Kidney (tissue), 14 donors: ENCODE results near the gene CNTRL. TPM values are rescaled to one million over a fixed set of nuclear protein-coding genes. Genes with fewer than 3 reads are reported as not detected.

Source experiments
- DNase-seq, 5 donors: peaks; one replicate each; pipeline ENCODE4 v3.0.0-alpha.2; 2013 to 2020
- FAIRE-seq: peaks from 2 replicates; lab custom pipeline; 2012; peaks lifted over from hg19 to GRCh38; lab: Jason Lieb, UNC
- H3K27ac ChIP-seq, 2 donors: one replicate each; pipeline ENCODE4 v1.7.0; 2013; ENCODE audit warnings: low read depth in 2 of 2, low read length in 2 of 2, inconsistent platforms in 1 of 2
- H3K27me3 ChIP-seq: one replicate; pipeline ENCODE4 v1.7.1; 2013; ENCODE audit warnings: low read length, inconsistent platforms; ENCODE audit not compliant: control insufficient read depth, insufficient read depth
- H3K36me3 ChIP-seq, 3 donors: one replicate each; pipeline versions ENCODE4 v1.7.0 to v1.7.1; 2013; ENCODE audit warnings: low read length in 3 of 3, control low read depth in 1 of 3, inconsistent platforms in 1 of 3; ENCODE audit not compliant: insufficient read depth in 3 of 3, control insufficient read depth in 2 of 3
- H3K4me1 ChIP-seq, 3 donors: one replicate each; pipeline versions ENCODE4 v1.7.0 to v1.7.1; 2013; ENCODE audit warnings: low read length in 3 of 3, inconsistent platforms in 1 of 3, low read depth in 1 of 3; ENCODE audit not compliant: control insufficient read depth in 2 of 3, insufficient read depth in 2 of 3
- H3K4me3 ChIP-seq, 3 donors: one replicate each; pipeline versions ENCODE4 v1.7.0 to v1.8.1; 2013; ENCODE audit warnings: low read length in 3 of 3, control low read depth in 1 of 3, inconsistent platforms in 1 of 3
- H3K9ac ChIP-seq, 3 donors: one replicate each; pipeline versions ENCODE4 v1.7.0 to v1.7.1; 2013; ENCODE audit warnings: low read length in 3 of 3, control low read depth in 1 of 3, inconsistent platforms in 1 of 3
- H3K9me3 ChIP-seq, 3 donors: one replicate each; pipeline versions ENCODE4 v1.7.0 to v1.7.1; 2013; ENCODE audit warnings: low read length in 3 of 3, control low read depth in 1 of 3, inconsistent platforms in 1 of 3; ENCODE audit not compliant: control insufficient read depth in 2 of 3, insufficient read depth in 1 of 3
- intact Hi-C: fragments of 100-400 bp; cut with DNase I; formaldehyde crosslinking; loops from one replicate; pipeline ENCODE4 v1.11.1; 2022
- polyA plus RNA-seq: library from polyadenylated mRNA; stranded (reverse); fragments of 350-450 nt; fragmentation: Illumina TruSeq; extraction: RNeasy Lipid Tissue Mini Kit (QIAGEN cat#74804); gene quantifications from one replicate; pipeline ENCODE4 v1.2.3, GENCODE V29; 2014; ENCODE audit warnings: low read depth, low replicate concordance; ENCODE audit not compliant: insufficient read depth
- total RNA-seq: library from RNA; stranded (reverse); fragmentation: NEBNext Ultra II Directional; extraction: Animal tissue kit (Norgen Biotek cat#: 25700); gene quantifications from one replicate; pipeline ENCODE4 v1.2.1, GENCODE V29; 2021
- TF ChIP-seq, protein P1 (sequence below): IDR thresholded peaks from 3 replicates; pipeline ENCODE4 v1.5.1; 2012; ENCODE audit warnings: mild to moderate bottlenecking, moderate library complexity, borderline replicate concordance; ENCODE audit not compliant: insufficient read depth; ENCODE audit errors: extremely low read depth
- donor health status: control.
- donor health status: control.
- donor health status: control.
- donor health status: control.
- donor health status: control.
- donor health status: DM: yes; HTN: yes; CAD: no.
- donor health status: Normal renal cell carcinoma (clear cell type).

The CNTRL gene
- total and polyA plus RNA-seq, 2 donors from 2014 or later: 3.4 to 17.7 TPM

DNA sequence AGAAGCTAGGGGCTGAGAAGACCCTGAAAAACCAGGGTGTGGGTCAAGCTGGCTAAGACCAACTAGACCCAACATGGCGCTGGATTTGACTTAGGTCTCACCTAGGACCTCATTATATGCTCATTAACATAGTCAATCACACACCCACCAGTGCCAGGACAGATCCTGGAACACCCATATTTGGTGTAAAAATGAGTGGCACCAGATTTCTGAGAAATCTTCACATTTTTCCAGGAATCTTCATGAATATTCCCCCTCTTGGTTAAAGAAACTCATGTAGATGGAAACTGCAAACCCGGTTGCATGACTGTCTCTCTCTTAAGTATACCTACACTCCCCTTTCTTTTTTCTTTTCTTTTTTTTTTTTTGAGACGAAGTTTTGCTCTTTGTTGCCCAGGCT is 144.8 kb downstream of the CNTRL start:
- FAIRE-seq (no peak), DNase-seq (no peak)
- TF ChIP-seq, protein P1, sequence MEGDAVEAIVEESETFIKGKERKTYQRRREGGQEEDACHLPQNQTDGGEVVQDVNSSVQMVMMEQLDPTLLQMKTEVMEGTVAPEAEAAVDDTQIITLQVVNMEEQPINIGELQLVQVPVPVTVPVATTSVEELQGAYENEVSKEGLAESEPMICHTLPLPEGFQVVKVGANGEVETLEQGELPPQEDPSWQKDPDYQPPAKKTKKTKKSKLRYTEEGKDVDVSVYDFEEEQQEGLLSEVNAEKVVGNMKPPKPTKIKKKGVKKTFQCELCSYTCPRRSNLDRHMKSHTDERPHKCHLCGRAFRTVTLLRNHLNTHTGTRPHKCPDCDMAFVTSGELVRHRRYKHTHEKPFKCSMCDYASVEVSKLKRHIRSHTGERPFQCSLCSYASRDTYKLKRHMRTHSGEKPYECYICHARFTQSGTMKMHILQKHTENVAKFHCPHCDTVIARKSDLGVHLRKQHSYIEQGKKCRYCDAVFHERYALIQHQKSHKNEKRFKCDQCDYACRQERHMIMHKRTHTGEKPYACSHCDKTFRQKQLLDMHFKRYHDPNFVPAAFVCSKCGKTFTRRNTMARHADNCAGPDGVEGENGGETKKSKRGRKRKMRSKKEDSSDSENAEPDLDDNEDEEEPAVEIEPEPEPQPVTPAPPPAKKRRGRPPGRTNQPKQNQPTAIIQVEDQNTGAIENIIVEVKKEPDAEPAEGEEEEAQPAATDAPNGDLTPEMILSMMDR: no peak
- Histone ChIP-seq H3K9ac (no peak overlapping the region), H3K27me3 (no peaks in the 10 kb centered on the region), H3K4me3 (no peak overlapping the region), H3K36me3 (no peaks in the 10 kb centered on the region), H3K9me3 (no peaks in the 10 kb centered on the region), H3K4me1 (peaks cover 0 to 7% (median 2%) of the 10 kb centered on the region in 3 donors), H3K27ac (no peak overlapping the region)
- intact Hi-C loops: loop anchor here (10.0 kb wide), 1 partner anchor 175 kb away; no protein-coding TSS in a partner anchor

GRCh38 chr9:121220996-121221663 is 146.4 kb downstream of the CNTRL start:
- intact Hi-C loops: no loop called here
- Histone ChIP-seq H3K4me1 (peaks cover 0 to 7% (median 2%) of the 10 kb centered on the region in 3 donors), H3K4me3 (no peak overlapping the region), H3K9ac (no peak overlapping the region), H3K27ac (no peak overlapping the region), H3K36me3 (no peaks in the 10 kb centered on the region), H3K9me3 (no peaks in the 10 kb centered on the region), H3K27me3 (no peaks in the 10 kb centered on the region)
- DNase-seq: no peak
- TF ChIP-seq, protein P1: no peak
- no peak for FAIRE-seq

GRCh38 chr9:121221664-121222055 is 146.9 kb downstream of the CNTRL start:
- no peak for FAIRE-seq
- H3K9ac ChIP-seq: no peak overlapping the region
- H3K9me3 ChIP-seq: no peaks in the 10 kb centered on the region
- no peak overlapping the region for H3K27ac ChIP-seq
- no peak for DNase-seq
- no peaks in the 10 kb centered on the region for H3K27me3 ChIP-seq
- intact Hi-C loops: no loop called here
- H3K4me1 ChIP-seq: peaks cover 0 to 7% (median 2%) of the 10 kb centered on the region in 3 donors
- TF ChIP-seq, protein P1: no peak
- no peak overlapping the region for H3K4me3 ChIP-seq
- no peaks in the 10 kb centered on the region for H3K36me3 ChIP-seq
